DMS 273 (cell line): Measurements from ENCODE around the gene C15orf39.
"Not testable (repeated sequence)": the region's sequence is repeated elsewhere in the genome, so short reads cannot be mapped to it uniquely, and the experiment has no call there.

Source experiments
- DNase-seq: peaks from one replicate; lab custom pipeline; 2025; ENCODE audit not compliant: unreplicated experiment; lab: John Stamatoyannopoulos, UW

The C15orf39 gene

GRCh38 chr15:75229191-75230015 lies 27.7 kb downstream of the C15orf39 start:
- DNase-seq, result no peak

DNA sequence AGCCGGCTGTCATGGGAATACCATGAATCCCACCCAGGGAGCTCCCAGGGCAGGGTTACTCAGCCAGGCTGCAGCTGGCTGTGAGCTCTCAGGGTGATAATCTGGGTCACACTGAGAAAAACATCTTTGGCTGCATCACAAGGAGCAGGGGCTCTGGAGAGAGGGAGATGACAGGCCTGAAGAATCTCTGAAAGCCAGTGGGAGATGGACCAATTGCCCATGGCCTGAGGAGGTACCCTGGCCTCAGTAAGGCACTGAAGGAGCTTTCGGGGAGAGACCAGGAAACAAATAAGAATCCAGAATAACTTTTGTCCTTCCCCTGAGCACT lies 28.3 kb downstream of the C15orf39 start:
- no peak for DNase-seq

- DNase-seq, result no peak
Observed at GRCh38 chr15:75230551-75231371, 29.1 kb downstream of the C15orf39 start.

GRCh38 chr15:75231836-75232235 lies 30.2 kb downstream of the C15orf39 start:
- DNase-seq, result no peak

DNA sequence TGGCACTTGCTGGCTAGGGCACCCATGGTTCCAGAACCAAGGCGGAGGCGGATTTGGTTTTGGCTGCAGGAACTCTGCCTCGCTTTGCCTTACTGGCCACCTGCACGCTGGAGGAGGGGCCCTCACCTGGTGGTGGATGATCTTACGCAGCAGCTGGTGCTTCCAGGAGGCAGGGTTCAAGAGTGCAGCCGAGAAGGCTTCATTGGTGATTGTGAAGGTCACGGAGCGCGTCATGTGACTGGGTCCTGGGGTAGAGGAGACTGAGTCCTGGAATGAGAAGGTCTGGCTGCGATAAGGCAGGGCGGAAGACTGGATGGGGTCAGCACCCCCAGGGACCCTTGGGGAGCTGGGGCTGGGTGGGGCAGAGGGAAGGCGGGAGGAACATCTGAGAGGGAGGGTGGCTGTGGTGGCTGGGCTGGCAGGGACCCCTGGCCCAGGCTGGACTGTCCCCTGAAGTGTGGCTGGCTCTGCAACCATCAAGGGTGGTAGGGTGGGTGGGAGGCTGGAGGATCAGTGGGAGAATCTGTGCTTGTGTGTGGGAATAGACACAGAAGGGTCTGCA lies 30.7 kb downstream of the C15orf39 start:
- no peak for DNase-seq

- no peak for DNase-seq
Observed at GRCh38 chr15:75232826-75233503, 31.3 kb downstream of the C15orf39 start.

- no peak for DNase-seq
Observed at GRCh38 chr15:75233504-75234190, 32.0 kb downstream of the C15orf39 start.

DNA sequence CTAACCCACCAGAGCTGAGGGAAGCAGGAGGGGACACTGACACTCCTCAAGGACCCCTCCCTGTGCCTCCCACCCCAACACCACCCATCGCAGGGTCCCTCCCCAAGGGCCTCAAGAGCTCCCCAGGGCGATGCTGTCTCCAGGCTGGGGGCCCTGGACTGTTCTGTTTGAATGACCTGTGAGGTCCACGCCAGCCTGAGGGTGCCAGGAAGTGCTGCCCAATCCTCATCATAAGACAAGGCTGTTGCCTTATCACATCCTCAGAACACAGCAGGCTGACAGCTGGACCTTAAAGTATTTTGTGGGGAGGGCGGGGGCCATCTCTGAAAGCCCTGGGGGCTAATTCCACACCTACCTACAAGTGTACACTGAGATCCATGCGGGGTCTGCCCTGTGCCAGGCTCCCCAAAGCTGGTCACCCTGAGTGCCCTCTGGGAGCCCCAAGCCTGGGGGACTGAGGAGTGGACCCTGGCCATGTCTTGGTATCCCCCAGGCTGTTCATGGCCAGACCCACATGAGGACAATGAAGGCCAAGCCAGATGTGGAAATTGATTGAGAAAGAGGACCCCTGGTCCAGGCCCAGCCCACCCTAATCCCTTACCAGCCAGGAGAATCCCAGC lies 32.6 kb downstream of the C15orf39 start:
- DNase-seq, result no peak

GRCh38 chr15:75235051-75235673 lies 33.5 kb downstream of the C15orf39 start:
- DNase-seq, result no peak

GRCh38 chr15:75235760-75236729 lies 34.4 kb downstream of the C15orf39 start:
- DNase-seq, result no peak

DNA sequence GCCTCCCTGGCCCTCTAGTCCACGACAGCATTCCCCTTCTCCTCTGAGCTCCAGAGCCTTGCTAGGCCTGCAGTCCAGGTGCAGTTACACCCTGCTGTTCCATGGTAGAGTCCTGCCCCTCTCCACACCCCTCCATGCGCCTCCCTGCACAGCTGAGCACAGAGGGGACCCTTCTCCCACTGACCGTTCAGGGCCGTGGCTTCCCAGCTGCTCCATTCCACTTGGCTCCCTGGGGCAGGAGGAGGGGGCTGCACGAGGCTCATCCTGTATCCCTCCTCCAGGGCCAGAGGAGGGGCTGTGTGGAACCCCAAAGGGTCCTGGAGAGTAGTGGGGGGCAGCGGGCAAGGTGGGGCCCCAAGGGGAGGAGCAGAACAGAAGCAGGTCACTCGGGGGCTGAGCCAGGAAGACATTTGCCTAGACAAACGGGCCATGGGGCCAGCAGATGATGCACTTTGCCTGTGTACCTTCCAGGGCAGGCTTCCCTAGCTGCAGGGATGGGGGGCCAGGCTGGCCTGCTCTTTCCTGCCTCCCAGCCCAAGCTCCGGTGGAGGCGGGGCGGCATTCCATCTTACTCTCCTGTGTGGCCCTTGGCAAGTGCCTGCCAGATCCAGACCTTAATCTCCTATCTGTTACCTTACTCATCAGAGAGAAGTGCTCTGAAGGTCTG lies 35.8 kb downstream of the C15orf39 start:
- no peak for DNase-seq

- no peak for DNase-seq
Observed at GRCh38 chr15:75238150-75238549, 36.5 kb downstream of the C15orf39 start.

DNA sequence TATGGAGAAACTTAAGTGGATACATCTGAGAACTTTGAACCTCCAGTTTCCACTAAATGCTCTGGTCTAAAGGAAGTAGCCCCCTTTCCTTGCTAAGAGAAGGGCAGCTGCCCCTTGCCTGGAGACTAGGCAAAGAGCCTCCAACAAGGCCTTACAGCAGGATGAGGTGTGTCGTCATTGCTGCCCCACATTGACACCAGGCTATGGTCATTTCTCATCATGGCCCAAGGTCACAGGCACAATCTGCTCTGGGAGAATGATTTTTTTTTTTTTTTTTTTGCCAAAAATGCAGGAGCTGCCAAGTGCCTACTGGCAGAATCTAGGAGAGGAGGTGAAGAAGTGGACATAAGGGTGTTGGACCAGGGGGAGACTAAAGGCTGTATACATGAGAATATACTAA lies 44.1 kb downstream of the C15orf39 start:
- DNase-seq, result not testable (repeated sequence)

DNA sequence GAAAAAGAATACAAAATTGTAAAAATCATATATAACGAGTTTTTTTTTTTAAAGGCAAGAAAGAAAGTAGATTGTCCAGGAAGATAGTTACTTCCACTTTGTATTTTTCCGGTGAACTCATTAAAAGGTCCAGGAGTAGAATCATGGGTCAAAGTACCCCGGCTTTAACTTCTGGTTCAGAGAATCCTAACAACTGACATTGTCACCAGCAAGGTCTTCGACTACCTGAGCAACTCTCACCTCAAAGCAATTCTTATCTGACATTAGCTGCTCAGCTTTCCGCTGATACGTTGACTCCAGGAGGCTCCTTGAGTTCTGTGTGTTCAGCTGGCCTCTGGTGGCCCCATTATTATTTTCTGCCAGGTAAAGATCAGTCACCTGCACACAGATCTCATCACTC lies 47.3 kb downstream of the C15orf39 start:
- not testable (repeated sequence) for DNase-seq

DNA sequence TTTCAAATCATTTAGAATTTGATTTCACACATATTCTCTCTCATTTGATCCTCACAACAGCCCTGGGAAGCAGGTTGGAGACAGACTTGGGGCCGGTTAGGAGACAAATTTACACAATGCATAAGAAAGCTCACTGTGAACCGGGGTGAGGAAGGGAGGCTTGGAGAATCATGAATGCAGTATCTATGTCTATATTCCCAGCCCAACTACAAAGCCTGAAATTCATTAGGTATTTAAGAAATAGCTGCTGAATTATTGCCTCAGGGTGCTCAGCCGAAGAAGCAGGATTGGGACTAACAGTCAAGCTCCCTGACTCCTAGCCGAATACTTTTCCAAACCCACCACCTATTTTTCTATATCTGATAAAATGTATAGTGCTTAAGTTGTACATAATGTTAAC lies 48.0 kb downstream of the C15orf39 start:
- DNase-seq, result no peak

DNA sequence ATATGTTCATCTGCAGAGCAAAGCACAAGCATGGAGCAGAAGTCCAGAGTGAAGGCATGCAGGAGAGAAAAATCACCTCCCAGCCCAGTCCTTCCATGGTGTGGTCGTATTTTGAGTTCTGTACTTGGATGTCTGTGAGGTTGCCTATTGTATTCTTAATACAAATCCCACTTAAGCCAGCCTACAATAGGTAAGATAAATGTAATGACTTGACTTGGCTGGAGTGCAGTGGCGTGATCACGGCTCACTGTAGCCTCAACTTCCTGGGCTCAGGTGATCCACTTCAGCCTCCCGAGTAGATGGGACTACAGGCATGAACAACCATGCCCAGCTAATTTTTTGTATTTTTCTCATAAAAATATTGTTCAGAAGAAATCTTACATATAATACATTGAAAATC lies 49.7 kb downstream of the C15orf39 start:
- DNase-seq, result not testable (repeated sequence)

DNA sequence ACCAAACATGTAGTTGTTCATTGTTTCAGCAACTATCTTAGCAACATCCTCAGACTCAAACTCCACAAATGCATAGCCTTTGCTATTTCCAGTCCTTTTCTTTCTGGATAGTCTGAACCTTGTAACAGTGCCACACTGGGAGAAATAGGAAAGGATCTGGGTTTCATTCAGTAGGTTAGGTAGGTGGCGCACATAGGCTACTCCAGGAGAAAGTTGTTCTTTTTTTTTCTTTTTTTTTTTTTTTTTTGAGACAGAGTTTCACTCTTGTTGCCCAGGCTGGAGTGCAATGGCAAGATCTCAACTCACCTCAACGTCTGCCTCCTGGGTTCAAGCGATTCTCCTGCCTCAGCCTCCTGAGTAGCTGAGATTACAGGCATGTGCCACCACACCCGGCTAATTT lies 50.6 kb downstream of the C15orf39 start:
- not testable (repeated sequence) for DNase-seq

DNA sequence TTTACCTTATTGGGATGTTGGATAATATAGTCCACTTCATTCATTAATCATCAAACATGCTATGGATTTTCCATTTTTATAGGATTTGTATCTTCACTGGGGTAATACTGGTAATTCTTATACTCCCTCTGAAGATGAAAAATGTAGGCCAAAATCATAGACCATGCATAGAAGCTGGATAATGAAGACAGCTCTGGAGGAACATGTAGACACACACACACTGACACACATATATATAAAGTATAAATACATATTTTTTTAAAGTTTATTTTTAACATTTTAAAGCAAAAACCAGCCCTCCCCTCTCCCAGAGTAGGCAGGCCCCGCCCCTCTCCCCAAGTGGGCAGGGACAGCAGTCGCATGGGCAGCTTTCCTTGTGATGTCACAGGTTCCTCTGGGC lies 56.4 kb downstream of the C15orf39 start, which contains the start of gene GOLGA6C:
Gene GOLGA6C (plus strand): TSS at position 301 of the 400 bp plus-strand sequence. CDS start 265 bp downstream, outside the sequence.
- not testable (repeated sequence) for DNase-seq
